Stimulated activated CD8-positive, alpha-beta memory T cell treated with anti-CD3 and anti-CD28 coated beads, Interleukin-15, amount 100 ng/mL, for 48 hours (primary cell): ENCODE measurements around the gene RHCG.

ENCODE experiments used
- DNase-seq, 2 donors: peaks; one replicate each; pipeline ENCODE4 v3.0.0-alpha.2; 2020; ENCODE audit warnings: low read depth in 2 of 2

RHCG gene

DNA sequence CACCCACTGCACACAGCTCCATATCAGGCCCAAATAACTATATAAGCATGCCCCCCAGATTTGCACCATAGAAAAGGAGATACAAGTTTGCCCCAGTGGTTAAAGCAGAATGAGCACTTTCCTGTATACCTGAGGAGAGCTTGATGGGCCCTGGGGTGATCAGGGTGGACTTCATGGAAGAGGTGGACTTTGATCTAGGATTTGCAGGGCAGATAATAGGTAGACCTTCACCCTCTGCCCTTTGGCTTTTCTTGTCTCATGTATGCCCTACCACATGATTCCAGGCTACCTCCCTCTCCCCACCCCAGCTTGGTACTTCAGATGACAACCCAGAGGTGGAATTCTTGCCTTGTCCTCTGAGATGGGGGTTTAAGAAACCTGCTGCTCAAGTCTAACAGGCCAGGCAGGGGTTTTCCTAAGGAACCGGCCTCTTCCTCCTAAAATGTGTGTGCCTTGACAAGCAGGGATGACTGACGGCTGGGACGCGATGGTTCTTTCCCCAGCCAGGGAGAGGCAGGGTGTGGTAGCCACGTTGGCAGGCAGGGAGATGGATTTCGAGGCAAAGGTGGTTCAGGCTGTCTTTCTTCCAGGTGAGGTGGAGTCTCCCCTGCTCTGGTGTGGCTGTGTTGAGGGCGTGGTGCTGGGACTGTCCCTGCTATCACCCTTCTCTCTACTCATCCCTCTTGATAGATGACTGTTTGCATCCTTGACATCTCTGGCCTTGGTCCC, 6.6 kb upstream of the RHCG start:
- DNase-seq, result no peak

GRCh38 chr15:89501646-89502045, 5.3 kb upstream of the RHCG start:
- no peak for DNase-seq

GRCh38 chr15:89500397-89501270, 4.3 kb upstream of the RHCG start:
- no peak for DNase-seq

GRCh38 chr15:89499156-89499555, 2.8 kb upstream of the RHCG start:
- DNase-seq, result no peak

- DNase-seq, result no peak
These were observed 2.2 kb upstream of the RHCG start for GRCh38 chr15:89498574-89498906.

DNA sequence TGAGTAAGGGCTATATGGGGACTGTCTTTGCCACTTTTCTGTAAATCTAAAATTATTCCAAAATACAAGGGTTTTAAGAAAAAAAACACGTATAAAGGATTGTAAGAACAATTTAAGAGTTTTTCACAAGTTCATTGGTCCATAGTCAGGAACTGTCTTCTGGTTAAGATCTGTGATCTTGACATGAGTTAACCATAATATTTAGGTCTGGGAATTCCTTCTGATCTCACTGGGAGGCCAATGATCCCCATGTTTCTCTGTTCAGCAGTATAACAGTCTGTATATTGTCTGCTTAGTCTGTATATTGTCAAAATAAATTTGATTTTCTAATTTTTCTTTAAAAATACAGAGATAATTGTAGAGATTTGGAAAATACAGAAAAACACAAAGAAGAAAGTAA, 848 bp upstream of the RHCG start:
- DNase-seq, result no peak

- DNase-seq, result no peak
These were observed 691 bp downstream of the RHCG start for GRCh38 chr15:89495638-89496145.

DNA sequence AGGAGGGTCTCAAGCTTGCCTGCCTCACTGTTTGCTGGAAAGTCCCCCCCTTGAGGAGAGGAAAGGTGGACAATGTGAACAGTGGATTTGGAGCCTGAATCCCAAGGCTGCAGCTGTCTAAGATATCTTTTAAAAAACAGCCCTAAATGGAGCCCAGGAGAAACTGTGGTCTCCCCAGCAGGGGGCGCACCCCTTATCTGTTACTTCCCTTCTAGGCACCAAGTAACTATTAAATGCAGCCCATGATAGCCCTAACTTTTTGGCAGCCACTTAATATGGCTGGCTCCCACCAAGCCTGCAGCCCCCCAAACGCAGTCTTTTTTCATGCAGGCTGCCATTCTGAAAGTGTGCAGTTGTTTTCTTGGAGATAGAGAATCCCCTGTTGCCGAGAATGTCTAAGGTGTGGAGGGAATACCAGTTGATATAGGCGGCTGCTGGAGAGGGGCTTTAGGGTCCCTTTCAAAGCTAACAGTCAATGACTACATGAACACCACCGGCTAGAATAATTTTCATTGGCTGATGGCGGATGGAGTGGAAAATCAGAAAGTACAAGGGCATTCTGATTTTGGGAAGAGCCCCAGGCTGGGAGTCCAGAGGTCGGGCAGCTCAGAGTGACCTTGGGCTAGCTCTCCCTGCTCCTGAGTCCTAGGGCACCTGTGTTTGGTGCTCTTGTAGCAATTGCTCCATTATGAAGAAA, 1.3 kb downstream of the RHCG start:
- no peak for DNase-seq

DNA sequence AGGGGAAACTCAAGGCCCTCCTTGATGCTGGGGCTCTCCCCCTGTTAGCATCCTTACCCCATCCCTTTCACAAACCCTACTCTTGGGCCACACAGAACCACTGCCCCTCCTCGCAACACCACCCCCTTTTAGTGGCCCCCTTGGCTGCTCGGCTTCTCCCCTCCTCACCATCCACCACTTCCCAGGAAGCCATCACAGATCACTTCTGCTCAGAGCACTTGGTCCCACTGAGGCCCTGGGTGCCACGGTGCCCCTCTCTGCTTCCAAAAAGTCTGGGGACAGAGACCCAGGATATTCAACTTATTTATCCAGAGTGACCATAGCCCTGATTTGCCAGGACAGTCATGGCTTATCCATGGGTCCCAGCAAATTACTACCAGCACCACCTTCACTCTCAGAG, 2.4 kb downstream of the RHCG start:
- no peak for DNase-seq

- no peak for DNase-seq
These were observed 3.3 kb downstream of the RHCG start for GRCh38 chr15:89492934-89493631.

GRCh38 chr15:89492111-89492641, 4.2 kb downstream of the RHCG start:
- no peak for DNase-seq

GRCh38 chr15:89490814-89491315, 5.5 kb downstream of the RHCG start:
- DNase-seq, result no peak

DNA sequence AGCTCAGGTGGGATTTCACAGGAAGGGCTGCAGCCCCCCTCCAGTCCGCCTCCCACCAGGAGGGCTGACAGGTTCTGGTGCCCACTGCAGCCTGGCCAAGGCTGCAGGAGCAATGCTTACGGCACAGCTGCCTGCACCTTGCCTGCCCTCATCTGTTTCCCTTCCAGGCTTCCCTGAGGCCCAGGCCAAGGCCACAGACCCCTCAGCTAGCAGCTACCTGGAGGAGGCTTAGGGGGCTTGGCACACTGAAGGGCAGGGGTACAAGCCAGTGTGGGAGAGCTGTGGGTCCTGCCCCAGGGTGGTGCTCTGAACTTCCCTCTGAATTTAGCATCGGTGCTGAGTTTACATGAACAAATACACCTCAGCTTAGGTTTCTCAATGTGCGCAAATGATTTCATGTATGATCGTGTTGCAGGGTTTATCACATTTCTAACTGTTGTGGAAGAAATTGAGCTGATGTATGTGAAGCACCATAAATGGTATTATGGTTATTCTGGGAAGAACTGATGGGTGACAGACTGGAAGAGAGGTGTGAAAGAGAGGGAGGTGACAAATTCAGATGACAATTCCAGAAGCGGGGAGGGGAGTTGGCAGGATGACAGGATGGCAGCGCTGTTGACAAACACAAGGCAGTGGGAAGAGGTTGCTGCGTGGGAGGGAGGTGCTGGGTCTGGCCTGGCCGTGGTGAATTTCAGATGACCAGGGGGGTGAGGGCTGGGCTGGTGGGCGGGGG, 6.1 kb downstream of the RHCG start:
- DNase-seq, result no peak

DNA sequence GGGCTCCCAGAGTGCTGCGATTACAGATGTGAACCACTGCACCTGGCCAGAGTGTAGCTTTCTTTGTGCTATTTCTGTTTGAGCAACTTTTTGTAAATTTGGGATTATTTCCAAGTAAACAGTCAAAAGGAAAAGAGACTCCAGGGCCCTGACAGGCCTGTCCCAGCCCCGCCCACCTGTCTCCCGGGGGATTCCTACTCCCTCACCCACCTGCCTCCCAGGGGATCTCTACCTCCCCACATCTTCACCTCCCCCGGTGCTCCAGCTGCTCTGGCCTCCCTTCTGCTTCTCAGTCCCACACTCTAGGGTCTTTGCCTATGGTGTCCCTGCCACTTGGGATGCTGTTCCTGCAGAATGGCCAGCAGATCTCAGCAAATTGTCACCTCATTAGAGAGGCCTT, 7.0 kb downstream of the RHCG start:
- no peak for DNase-seq

DNA sequence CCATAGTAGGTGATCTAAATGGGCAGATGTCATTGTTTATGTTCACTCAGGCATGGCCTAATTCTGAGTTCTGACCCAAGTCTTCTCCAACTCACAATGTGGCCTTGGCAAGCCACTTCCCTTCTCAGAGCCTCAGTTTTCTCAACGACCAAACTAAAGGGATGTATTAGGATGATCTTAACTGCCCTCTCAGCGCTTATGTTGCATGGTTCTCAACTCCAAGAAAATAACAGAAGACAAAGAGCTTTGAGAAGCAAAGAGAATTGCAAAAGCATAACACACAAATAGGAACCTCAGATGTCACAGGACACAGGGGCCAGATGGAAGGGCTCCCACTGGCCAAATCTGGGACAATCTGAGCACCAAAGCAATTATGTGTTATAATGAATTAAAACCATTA, 8.6 kb downstream of the RHCG start:
- DNase-seq, result no peak

DNA sequence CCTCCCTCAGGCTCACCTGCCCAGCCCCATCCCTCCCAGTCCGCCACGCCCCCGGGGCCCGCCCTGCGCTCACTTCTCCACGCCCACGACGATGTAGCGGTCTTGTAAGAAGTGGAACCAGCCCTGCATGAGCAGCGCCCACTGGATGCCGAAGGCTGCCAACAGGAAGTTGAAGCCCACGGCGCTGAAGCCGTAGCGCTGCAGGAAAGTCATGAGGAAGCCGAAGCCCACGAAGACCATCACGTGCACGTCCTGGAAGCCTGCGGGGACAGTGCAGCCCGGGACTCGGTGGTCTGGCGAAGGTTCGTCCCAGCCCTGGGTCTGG, 9.7 kb downstream of the RHCG start:
- peak; percentile 20 to 22 for DNase-seq

DNA sequence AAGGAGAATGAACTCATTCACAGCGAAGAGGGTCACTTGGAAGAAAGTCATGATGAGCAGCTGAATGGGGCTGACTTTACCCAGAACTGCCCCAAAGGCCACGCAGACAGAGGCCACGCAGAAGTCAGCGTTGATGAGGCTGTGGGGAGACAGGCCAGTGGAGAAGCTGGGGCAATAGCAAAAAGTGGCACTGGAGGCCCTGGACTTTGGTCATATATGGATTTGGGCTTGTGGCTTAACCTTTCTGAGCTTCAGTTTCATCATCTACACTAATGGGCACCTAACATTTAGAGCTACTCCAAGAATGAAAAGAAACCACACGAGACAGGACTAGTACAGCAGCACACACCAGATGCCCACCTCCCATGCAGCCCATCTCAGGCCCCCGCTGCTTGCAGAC, 13.3 kb downstream of the RHCG start:
- DNase-seq, result no peak

- no peak for DNase-seq
These were observed 14.2 kb downstream of the RHCG start for GRCh38 chr15:89482139-89482538.

- DNase-seq, result no peak
These were observed 15.9 kb downstream of the RHCG start for GRCh38 chr15:89480505-89480904.

GRCh38 chr15:89479173-89479572, 17.2 kb downstream of the RHCG start:
- DNase-seq, result no peak
